ENCODE results near the gene MVD. TPM values are rescaled to one million over a fixed set of nuclear protein-coding genes. Genes with fewer than 3 reads are reported as not detected.
A peak's percentile ranks its signal among the peaks of the same experiment; 100 is the strongest.

MVD gene
- total RNA-seq, 4 donors from 2014 or later = 10.9 to 27.5 (median 16.3) TPM

- DNase-seq (ENCODE audit: low spot score) = no peak
- TF ChIP-seq CTCF (IDR thresholded peaks at IDR 0.05) = no peak
- no peak for ATAC-seq (ENCODE audit: low FRiP score)
These were observed 24.3 kb upstream of the MVD start for GRCh38 chr16:88687254-88687576.

GRCh38 chr16:88686439-88687253 lies 23.8 kb upstream of the MVD start, which contains the start of gene SNAI3:
SNAI3 (minus strand) TSS chr16:88686507; CDS start chr16:88686406, 101 bp downstream.
- peak; percentile 69 for DNase-seq (ENCODE audit: low spot score)

GRCh38 chr16:88686062-88686438 lies 23.2 kb upstream of the MVD start:
- DNase-seq (ENCODE audit: low spot score) = no peak
- no peak for ATAC-seq (ENCODE audit: low FRiP score)
- TF ChIP-seq CTCF (IDR thresholded peaks at IDR 0.05) = no peak

More at GRCh38 chr16:88686439-88687253, 23.8 kb upstream of the MVD start, which contains the start of gene SNAI3:
- ATAC-seq (ENCODE audit: low FRiP score) = peak; percentile 83
- no peak for TF ChIP-seq CTCF (IDR thresholded peaks at IDR 0.05)

- peak; percentile 46 for DNase-seq (ENCODE audit: low spot score)
- TF ChIP-seq CTCF (IDR thresholded peaks at IDR 0.05) = peak in 1 of 3 donors; percentile 43
- ATAC-seq (ENCODE audit: low FRiP score) = no peak
These were observed 22.5 kb upstream of the MVD start for GRCh38 chr16:88685156-88686061.

- DNase-seq (ENCODE audit: low spot score) = no peak
- TF ChIP-seq CTCF (IDR thresholded peaks at IDR 0.05) = no peak
- ATAC-seq (ENCODE audit: low FRiP score) = no peak
These were observed 21.8 kb upstream of the MVD start for GRCh38 chr16:88684569-88685155.

- ATAC-seq (ENCODE audit: low FRiP score) = no peak
- no peak for TF ChIP-seq CTCF (IDR thresholded peaks at IDR 0.05)
- DNase-seq (ENCODE audit: low spot score) = no peak
These were observed 19.0 kb upstream of the MVD start for GRCh38 chr16:88681709-88682451.
